Endodermal cell (in vitro differentiated cells): ENCODE data around the gene VGF. TPM values are rescaled to one million over a fixed set of nuclear protein-coding genes. Genes with fewer than 3 reads are reported as not detected.
A peak's percentile ranks its signal among the peaks of the same experiment; 100 is the strongest.

Experiments
- DNase-seq: peaks from one replicate; pipeline ENCODE4 v3.0.0-alpha.2; 2017
- H3K27ac ChIP-seq: 2 replicates; pipeline ENCODE4 v1.5.1; 2013; ENCODE audit warnings: mild to moderate bottlenecking, low read depth, low read length, moderate library complexity
- H3K27me3 ChIP-seq: 2 replicates; pipeline ENCODE4 v1.6.1; 2013; ENCODE audit warnings: mild to moderate bottlenecking, low read length, moderate library complexity; ENCODE audit not compliant: insufficient read depth, control insufficient read depth, poor library complexity, severe bottlenecking
- H3K36me3 ChIP-seq: 2 replicates; pipeline ENCODE4 v1.7.0; 2013; ENCODE audit warnings: mild to moderate bottlenecking, low read length, moderate library complexity; ENCODE audit not compliant: control insufficient read depth, insufficient read depth
- H3K4me1 ChIP-seq: one replicate; pipeline ENCODE4 v1.7.0; 2013; ENCODE audit warnings: low read length; ENCODE audit not compliant: control insufficient read depth, insufficient read depth
- H3K4me3 ChIP-seq: 2 replicates; pipeline ENCODE4 v1.5.1; 2013; ENCODE audit warnings: mild to moderate bottlenecking, low read length, moderate library complexity
- H3K9ac ChIP-seq: 2 replicates; pipeline ENCODE4 v1.6.1; 2013; ENCODE audit warnings: mild to moderate bottlenecking, low read length, moderate library complexity; ENCODE audit not compliant: poor library complexity, severe bottlenecking; ENCODE audit errors: extremely low read depth
- H3K9me3 ChIP-seq: 2 replicates; pipeline ENCODE4 v1.6.1; 2013; ENCODE audit warnings: mild to moderate bottlenecking, low read length, moderate library complexity; ENCODE audit not compliant: control insufficient read depth
- H3K27ac Mint-ChIP-seq: 2 replicates; pipeline ENCODE4 v1.8.0; 2020; ENCODE audit warnings: mixed read lengths
- H3K27me3 Mint-ChIP-seq: 2 replicates; pipeline ENCODE4 v1.8.0; 2021; ENCODE audit warnings: mild to moderate bottlenecking, mixed read lengths; ENCODE audit not compliant: insufficient read depth
- H3K36me3 Mint-ChIP-seq: 2 replicates; pipeline ENCODE4 v1.8.0; 2020; ENCODE audit warnings: low read depth, mixed read lengths
- H3K4me1 Mint-ChIP-seq: 2 replicates; pipeline ENCODE4 v1.8.0; 2020; ENCODE audit warnings: mixed read lengths
- H3K4me3 Mint-ChIP-seq: 2 replicates; pipeline ENCODE4 v1.8.0; 2020; ENCODE audit warnings: mild to moderate bottlenecking, moderate library complexity, mixed read lengths
- H3K9me3 Mint-ChIP-seq: 2 replicates; pipeline ENCODE4 v1.8.0; 2020; ENCODE audit warnings: mild to moderate bottlenecking, mixed read lengths
- WGBS, 2 experiments: methylation state at CpG; one replicate each; pipeline versions ENCODE4 v1.1.5 to v1.1.7; 2013; ENCODE audit warnings: missing lambda C conversion rate in 2 of 2, mixed read lengths in 1 of 2; ENCODE audit not compliant: insufficient coverage in 1 of 2, insufficient read length in 1 of 2; 5-methylcytosine and 5-hydroxymethylcytosine counted together
- total RNA-seq, 2 donors: library from RNA; stranded (reverse); fragmentation: NEBNext Ultra II Directional in 1 of 2; extraction: Animal tissue kit (Norgen Biotek cat#: 25700) in 1 of 2; gene quantifications; 2 replicates in 1 of 2; 3 replicates in 1 of 2; pipeline ENCODE4 v1.2.1, GENCODE V29; 2021
- TF ChIP-seq, protein P1 (sequence below): fragments of 200-600 bp; sonication (generic); conservative IDR thresholded peaks from 2 replicates; pipeline ENCODE4 v1.5.0; 2021; ENCODE audit warnings: antibody characterized with exemption, mild to moderate bottlenecking

Gene VGF
- total RNA-seq, 2 donors from 2014 or later: 2.8 TPM; not detected in 1

DNA sequence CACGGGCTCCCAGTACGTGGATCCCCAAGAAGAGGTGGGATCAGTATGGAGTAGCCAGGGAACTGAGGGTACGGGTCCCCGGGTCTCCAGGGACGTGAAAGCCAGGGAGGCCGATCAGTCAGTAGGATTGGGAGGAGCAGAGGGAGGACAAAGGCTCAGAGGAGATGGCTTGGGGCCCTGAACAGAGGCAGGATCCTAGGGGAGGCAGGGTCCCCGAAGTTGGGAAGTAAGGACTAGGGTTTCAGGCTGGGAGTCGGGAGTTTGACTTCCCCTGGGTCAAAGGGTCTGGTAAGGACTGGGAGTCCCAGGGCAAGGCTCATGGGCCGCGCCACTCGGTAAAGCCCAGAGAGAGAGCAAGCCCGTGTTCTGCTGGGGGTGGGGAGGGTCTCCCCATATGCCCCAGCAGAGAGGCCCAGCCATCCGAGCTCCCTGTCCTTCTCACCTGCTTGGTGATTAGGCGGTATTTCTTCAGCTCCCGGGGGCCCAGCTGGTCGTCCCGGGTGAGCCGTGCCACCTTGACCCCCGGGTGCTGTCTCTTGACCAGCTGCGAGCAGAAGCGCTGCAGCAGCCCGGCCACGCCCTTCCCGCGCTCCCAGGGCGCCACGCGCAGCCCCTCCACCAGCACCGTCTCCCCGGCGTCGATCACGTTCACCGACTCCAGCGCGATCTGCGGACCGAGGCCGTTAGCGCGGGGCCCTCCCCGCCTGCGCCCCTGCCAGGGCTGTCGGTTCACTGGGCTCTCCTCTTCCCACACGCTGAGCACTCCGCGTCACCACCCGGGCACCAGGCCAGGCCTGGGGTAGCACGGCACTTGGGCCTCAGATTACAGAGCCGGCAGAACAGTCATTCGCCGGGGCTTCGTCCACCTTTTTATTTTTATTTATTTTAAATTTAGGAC, 7.7 kb upstream of the VGF start:
- H3K36me3 ChIP-seq: no peaks in the 10 kb centered on the region
- no peak overlapping the region for H3K27ac ChIP-seq
- H3K4me1 ChIP-seq: peaks cover 3% of the 10 kb centered on the region
- WGBS, 2 experiments: 4 to 7% methylated on average over 18 to 53 of the region's 53 CpGs
- H3K9me3 ChIP-seq: no peaks in the 10 kb centered on the region
- Mint-ChIP-seq H3K4me3 (peak overlapping the region; percentile 26), H3K9me3 (peaks cover 2% of the 10 kb centered on the region), H3K27me3 (peaks cover 100% of the 10 kb centered on the region), H3K27ac (no peak overlapping the region), H3K4me1 (peaks cover 14% of the 10 kb centered on the region), H3K36me3 (peaks cover 2% of the 10 kb centered on the region)
- DNase-seq: peak; percentile 61
- H3K4me3 ChIP-seq: no peak overlapping the region
- H3K27me3 ChIP-seq: peaks cover 91% of the 10 kb centered on the region
- TF ChIP-seq, protein P1, sequence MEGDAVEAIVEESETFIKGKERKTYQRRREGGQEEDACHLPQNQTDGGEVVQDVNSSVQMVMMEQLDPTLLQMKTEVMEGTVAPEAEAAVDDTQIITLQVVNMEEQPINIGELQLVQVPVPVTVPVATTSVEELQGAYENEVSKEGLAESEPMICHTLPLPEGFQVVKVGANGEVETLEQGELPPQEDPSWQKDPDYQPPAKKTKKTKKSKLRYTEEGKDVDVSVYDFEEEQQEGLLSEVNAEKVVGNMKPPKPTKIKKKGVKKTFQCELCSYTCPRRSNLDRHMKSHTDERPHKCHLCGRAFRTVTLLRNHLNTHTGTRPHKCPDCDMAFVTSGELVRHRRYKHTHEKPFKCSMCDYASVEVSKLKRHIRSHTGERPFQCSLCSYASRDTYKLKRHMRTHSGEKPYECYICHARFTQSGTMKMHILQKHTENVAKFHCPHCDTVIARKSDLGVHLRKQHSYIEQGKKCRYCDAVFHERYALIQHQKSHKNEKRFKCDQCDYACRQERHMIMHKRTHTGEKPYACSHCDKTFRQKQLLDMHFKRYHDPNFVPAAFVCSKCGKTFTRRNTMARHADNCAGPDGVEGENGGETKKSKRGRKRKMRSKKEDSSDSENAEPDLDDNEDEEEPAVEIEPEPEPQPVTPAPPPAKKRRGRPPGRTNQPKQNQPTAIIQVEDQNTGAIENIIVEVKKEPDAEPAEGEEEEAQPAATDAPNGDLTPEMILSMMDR: no peak
- no peak overlapping the region for H3K9ac ChIP-seq

DNA sequence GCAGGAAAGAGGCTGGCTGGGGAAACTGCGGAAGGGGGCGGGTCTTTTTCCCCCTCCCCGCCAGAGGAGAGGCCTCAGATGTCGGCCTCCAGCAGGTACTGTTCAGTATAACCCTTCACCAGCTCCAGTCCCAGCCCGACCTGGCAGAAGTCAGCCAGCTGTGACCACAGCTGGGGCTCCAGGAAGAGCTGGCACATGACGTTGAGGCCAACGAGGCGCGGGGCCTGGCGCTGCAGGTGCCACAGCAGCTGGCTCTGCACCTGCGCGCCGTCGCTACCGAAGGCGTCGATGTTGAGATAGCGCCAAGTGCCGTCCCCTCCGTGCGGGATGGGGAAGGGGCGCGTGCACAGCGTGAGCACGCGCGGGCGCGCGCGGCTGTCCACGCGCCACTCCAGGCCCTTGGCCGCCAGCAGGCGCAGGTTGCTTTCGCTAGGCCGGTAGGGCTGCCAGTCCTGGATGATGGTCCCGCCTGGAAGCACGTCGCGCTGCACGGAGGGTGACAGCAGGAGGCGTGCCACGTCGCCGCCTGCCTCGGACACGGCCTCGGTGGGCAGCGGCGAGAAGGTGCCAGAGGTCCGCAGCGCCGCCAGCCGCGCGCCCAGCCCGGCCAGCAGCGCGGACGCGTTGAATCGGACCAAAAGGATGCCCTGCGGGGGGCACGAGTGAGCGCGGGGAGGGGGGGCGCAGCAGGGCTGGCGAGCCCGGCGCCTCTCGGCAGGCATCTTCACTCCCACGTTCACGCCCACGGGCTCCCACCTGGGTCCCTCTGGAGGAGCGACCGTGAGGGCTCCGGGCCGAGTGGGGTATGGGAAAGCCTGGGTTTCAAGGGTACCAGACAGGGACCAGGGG, 6.9 kb upstream of the VGF start:
- H3K4me3 Mint-ChIP-seq: peak overlapping the region; percentile 26
- H3K4me3 ChIP-seq: no peak overlapping the region

DNA sequence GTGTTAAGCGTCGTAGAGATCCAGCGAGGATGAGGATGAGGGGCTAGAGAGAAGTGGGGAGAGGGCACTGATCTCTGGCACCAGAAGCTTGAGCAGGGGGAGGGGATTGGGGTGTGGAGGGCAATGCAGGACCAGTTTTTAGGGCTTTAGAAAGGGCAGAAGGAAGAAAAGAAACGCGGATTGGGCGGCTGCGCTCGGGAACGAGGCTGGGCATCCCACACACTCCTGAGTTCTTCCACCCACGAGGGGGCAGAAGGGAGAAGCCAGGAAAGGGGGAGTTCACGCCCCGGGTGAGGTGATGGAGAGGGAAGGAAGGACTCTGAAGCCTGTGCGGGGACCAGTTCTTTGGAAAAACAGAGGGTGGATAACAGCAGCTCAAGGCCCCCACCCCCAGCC, 6.1 kb upstream of the VGF start:
- Histone ChIP-seq H3K36me3 (no peaks in the 10 kb centered on the region), H3K9ac (no peak overlapping the region), H3K4me3 (no peak overlapping the region), H3K4me1 (peaks cover 3% of the 10 kb centered on the region), H3K9me3 (no peaks in the 10 kb centered on the region), H3K27me3 (peaks cover 98% of the 10 kb centered on the region), H3K27ac (no peak overlapping the region)
- H3K4me3 Mint-ChIP-seq: no peak overlapping the region
- TF ChIP-seq, protein P1: peak; percentile 21
- peaks cover 100% of the 10 kb centered on the region for H3K27me3 Mint-ChIP-seq
- H3K27ac Mint-ChIP-seq: no peak overlapping the region
- H3K4me1 Mint-ChIP-seq: peaks cover 17% of the 10 kb centered on the region
- peaks cover 2% of the 10 kb centered on the region for H3K36me3 Mint-ChIP-seq
- DNase-seq: peak; percentile 49
- peaks cover 2% of the 10 kb centered on the region for H3K9me3 Mint-ChIP-seq
- WGBS, 2 experiments: 0 to 5% methylated on average over 2 to 12 of the region's 13 CpGs

More for the DNA sequence above, 6.9 kb upstream of the VGF start:
- H3K27me3 ChIP-seq: peaks cover 91% of the 10 kb centered on the region
- no peaks in the 10 kb centered on the region for H3K9me3 ChIP-seq
- Mint-ChIP-seq H3K4me1 (peaks cover 16% of the 10 kb centered on the region), H3K9me3 (peaks cover 2% of the 10 kb centered on the region), H3K27ac (no peak overlapping the region), H3K36me3 (peaks cover 2% of the 10 kb centered on the region), H3K27me3 (peaks cover 100% of the 10 kb centered on the region)
- WGBS, 2 experiments: 0 to 1% methylated on average over 12 to 79 of the region's 79 CpGs
- no peaks in the 10 kb centered on the region for H3K36me3 ChIP-seq
- H3K4me1 ChIP-seq: peaks cover 3% of the 10 kb centered on the region
- no peak overlapping the region for H3K9ac ChIP-seq
- peak; percentile 65 for DNase-seq
- no peak overlapping the region for H3K27ac ChIP-seq
- TF ChIP-seq, protein P1: no peak
